ENCODE data around the gene SUGCT. TPM values are rescaled to one million over a fixed set of nuclear protein-coding genes. Genes with fewer than 3 reads are reported as not detected.
"Not testable (repeated sequence)": the region's sequence is repeated elsewhere in the genome, so short reads cannot be mapped to it uniquely, and the experiment has no call there.

The SUGCT gene
- total RNA-seq, 1 experiment from 2014 or later, result 9.9 TPM

DNA sequence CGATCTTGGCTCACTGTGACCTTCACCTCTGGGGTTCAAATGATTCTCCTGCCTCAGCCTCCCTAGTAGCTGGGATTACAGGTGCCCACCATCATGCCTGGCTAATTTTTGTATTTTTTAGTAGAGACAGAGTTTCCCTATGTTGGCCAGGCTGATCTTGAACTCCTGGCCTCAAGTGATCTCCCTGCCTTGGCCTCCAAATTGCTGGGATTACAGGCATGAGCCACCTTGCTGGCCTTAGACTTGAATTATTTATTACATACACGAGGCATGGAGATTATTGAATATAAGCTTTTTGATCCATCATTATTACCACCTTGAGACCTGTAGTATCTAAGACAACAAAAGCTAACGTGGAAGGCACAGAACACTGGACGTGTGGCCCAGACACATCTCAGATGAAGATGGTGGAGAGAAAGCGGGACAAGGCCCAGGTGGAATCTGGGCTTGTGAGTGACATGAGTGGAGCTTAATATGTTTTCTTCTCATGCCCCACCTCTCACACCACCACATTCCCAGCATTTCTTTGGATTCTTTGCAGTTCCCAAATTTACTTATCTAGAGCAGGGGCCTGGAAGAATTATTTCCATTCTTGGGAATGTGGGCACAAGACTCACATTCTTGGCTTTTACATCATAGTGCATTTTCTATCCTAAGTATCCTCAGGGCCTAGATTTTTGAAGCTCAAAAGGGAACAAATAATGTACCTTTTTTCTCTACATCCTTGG, 76.6 kb downstream of the SUGCT start:
- Mint-ChIP-seq H3K9me3 (ENCODE audit: unreplicated experiment) (no peaks in the 10 kb centered on the region), H3K36me3 (ENCODE audit: insufficient read depth, unreplicated experiment) (no peaks in the 10 kb centered on the region), H3K27ac (ENCODE audit: unreplicated experiment) (no peak overlapping the region), H3K4me1 (ENCODE audit: low read depth, unreplicated experiment) (no peaks in the 10 kb centered on the region), H3K27me3 (ENCODE audit: insufficient read depth, unreplicated experiment) (no peaks in the 10 kb centered on the region), H3K4me3 (ENCODE audit: unreplicated experiment) (no peak overlapping the region)
- Histone ChIP-seq H3K36me3 (ENCODE audit: control insufficient read depth, insufficient read depth, low read length) (no peaks in the 10 kb centered on the region), H3K9me3 (no peaks in the 10 kb centered on the region), H3K27me3 (replicated peaks; ENCODE audit: control insufficient read depth, insufficient read depth, low read length) (no peaks in the 10 kb centered on the region), H3K4me1 (no peaks in the 10 kb centered on the region), H3K4me3 (ENCODE audit: low read depth, low read length) (no peak overlapping the region)
- TF ChIP-seq, protein P1, sequence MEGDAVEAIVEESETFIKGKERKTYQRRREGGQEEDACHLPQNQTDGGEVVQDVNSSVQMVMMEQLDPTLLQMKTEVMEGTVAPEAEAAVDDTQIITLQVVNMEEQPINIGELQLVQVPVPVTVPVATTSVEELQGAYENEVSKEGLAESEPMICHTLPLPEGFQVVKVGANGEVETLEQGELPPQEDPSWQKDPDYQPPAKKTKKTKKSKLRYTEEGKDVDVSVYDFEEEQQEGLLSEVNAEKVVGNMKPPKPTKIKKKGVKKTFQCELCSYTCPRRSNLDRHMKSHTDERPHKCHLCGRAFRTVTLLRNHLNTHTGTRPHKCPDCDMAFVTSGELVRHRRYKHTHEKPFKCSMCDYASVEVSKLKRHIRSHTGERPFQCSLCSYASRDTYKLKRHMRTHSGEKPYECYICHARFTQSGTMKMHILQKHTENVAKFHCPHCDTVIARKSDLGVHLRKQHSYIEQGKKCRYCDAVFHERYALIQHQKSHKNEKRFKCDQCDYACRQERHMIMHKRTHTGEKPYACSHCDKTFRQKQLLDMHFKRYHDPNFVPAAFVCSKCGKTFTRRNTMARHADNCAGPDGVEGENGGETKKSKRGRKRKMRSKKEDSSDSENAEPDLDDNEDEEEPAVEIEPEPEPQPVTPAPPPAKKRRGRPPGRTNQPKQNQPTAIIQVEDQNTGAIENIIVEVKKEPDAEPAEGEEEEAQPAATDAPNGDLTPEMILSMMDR (IDR thresholded peaks at IDR 0.05; ENCODE audit: insufficient read depth in 1 of 2, low read depth in 1 of 2, low read length in 1 of 2, severe bottlenecking in 1 of 2, unreplicated experiment in 1 of 2), result no peak
- intact Hi-C loops (cut with micrococcal nuclease; ENCODE audit: unreplicated experiment), result no loop called here
- ChIA-PET POLR2A (no interaction called here), CTCF (no interaction called here)
- DNase-seq, result no peak
- BruUV-seq (replicated peaks), result no TSS peak

DNA sequence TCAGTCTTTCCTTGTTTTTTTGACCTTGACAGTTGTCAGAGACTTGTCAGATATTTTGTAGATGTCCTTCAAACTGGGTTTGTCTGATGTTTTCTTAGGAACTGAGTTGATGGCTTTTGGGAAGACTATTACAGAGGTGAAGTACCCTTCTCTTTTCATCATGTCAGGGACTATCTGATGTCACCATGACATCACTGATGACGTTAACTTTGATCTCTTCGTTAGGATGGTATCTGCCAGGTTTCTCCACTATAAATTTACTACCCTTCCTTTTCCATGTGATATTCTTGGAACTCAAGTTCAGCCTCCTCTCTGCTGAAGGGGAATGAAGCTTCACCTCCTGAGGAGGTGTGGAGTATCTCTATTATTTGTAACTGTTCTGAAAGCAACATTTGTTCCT, 78.5 kb downstream of the SUGCT start:
- no peaks in the 10 kb centered on the region for H3K4me1 ChIP-seq
- no peaks in the 10 kb centered on the region for H3K27me3 Mint-ChIP-seq (ENCODE audit: insufficient read depth, unreplicated experiment)
- intact Hi-C loops (cut with micrococcal nuclease; ENCODE audit: unreplicated experiment), result no loop called here
- TF ChIP-seq, protein P1 (IDR thresholded peaks at IDR 0.05; ENCODE audit: insufficient read depth in 1 of 2, low read depth in 1 of 2, low read length in 1 of 2, severe bottlenecking in 1 of 2, unreplicated experiment in 1 of 2), result no peak
- no peaks in the 10 kb centered on the region for H3K4me1 Mint-ChIP-seq (ENCODE audit: low read depth, unreplicated experiment)
- ChIA-PET CTCF (no interaction called here), POLR2A (no interaction called here)
- no peak overlapping the region for H3K4me3 ChIP-seq (ENCODE audit: low read depth, low read length)
- H3K27ac Mint-ChIP-seq (ENCODE audit: unreplicated experiment), result no peak overlapping the region
- DNase-seq, result no peak
- no peaks in the 10 kb centered on the region for H3K36me3 ChIP-seq (ENCODE audit: control insufficient read depth, insufficient read depth, low read length)
- no peaks in the 10 kb centered on the region for H3K9me3 Mint-ChIP-seq (ENCODE audit: unreplicated experiment)
- H3K9me3 ChIP-seq, result no peaks in the 10 kb centered on the region; the same call in 1 of the 2 replicates
- H3K27me3 ChIP-seq (replicated peaks; ENCODE audit: control insufficient read depth, insufficient read depth, low read length), result no peaks in the 10 kb centered on the region
- no TSS peak for BruUV-seq (replicated peaks)
- H3K36me3 Mint-ChIP-seq (ENCODE audit: insufficient read depth, unreplicated experiment), result no peaks in the 10 kb centered on the region
- H3K4me3 Mint-ChIP-seq (ENCODE audit: unreplicated experiment), result no peak overlapping the region

DNA sequence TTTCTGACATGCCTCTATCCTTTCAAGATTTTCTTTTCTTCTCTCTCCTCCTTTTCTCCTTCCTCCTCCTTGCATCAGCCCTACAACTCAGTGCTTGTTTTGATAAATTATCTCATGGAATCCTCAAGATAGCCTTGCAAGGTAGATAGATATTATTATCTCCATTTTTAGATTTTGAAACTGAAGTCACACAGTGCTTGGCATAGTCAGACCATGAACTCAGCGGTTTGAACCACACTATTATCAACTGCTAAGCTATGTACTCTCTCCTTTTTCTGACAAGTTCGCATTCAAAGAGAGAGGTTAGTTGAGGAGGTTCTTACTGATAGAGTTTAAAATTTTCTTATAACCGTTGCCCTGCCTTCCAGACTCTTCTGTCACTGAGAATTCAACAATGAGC, 79.1 kb downstream of the SUGCT start:
- DNase-seq, result no peak
- ChIA-PET POLR2A (no interaction called here), CTCF (no interaction called here)
- no TSS peak for BruUV-seq (replicated peaks)
- TF ChIP-seq, protein P1 (IDR thresholded peaks at IDR 0.05; ENCODE audit: insufficient read depth in 1 of 2, low read depth in 1 of 2, low read length in 1 of 2, severe bottlenecking in 1 of 2, unreplicated experiment in 1 of 2), result no peak
- no peaks in the 10 kb centered on the region for H3K27me3 ChIP-seq (replicated peaks; ENCODE audit: control insufficient read depth, insufficient read depth, low read length)
- no peaks in the 10 kb centered on the region for H3K36me3 ChIP-seq (ENCODE audit: control insufficient read depth, insufficient read depth, low read length)
- no peaks in the 10 kb centered on the region for H3K4me1 ChIP-seq
- intact Hi-C loops (cut with micrococcal nuclease; ENCODE audit: unreplicated experiment), result no loop called here
- H3K4me3 Mint-ChIP-seq (ENCODE audit: unreplicated experiment), result no peak overlapping the region
- no peak overlapping the region for H3K27ac Mint-ChIP-seq (ENCODE audit: unreplicated experiment)
- H3K4me3 ChIP-seq (ENCODE audit: low read depth, low read length), result no peak overlapping the region
- no peaks in the 10 kb centered on the region for H3K4me1 Mint-ChIP-seq (ENCODE audit: low read depth, unreplicated experiment)
- H3K9me3 ChIP-seq, result no peaks in the 10 kb centered on the region; the same call in 1 of the 2 replicates
- H3K9me3 Mint-ChIP-seq (ENCODE audit: unreplicated experiment), result no peaks in the 10 kb centered on the region
- H3K27me3 Mint-ChIP-seq (ENCODE audit: insufficient read depth, unreplicated experiment), result no peaks in the 10 kb centered on the region
- no peaks in the 10 kb centered on the region for H3K36me3 Mint-ChIP-seq (ENCODE audit: insufficient read depth, unreplicated experiment)

DNA sequence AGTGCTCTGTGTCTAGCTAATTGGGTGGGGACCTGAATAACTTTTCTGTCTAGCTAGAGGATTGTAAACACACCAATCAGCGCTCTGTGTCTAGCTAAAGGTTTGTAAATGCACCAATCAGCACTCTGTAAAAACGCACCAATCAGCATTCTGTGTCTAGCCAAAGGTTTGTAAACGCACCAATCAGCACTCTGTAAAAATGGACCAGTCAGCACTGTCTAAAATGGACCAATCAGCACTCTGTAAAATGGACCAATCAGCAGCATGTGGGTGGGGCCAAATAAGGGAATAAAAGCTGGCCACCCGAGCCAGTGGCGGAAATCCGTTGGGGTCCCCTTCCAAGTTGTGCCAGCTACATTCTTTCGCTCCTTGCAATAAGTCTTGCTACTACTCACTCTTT, 83.8 kb downstream of the SUGCT start:
- H3K9me3 ChIP-seq; CTCF ChIA-PET; H3K4me1 ChIP-seq; H3K4me3 ChIP-seq (ENCODE audit: low read depth, low read length); H3K27ac Mint-ChIP-seq (ENCODE audit: unreplicated experiment); POLR2A ChIA-PET; DNase-seq; BruUV-seq (replicated peaks); intact Hi-C loops (cut with micrococcal nuclease; ENCODE audit: unreplicated experiment); H3K36me3 ChIP-seq (ENCODE audit: control insufficient read depth, insufficient read depth, low read length); H3K4me1 Mint-ChIP-seq (ENCODE audit: low read depth, unreplicated experiment); H3K4me3 Mint-ChIP-seq (ENCODE audit: unreplicated experiment); H3K9me3 Mint-ChIP-seq (ENCODE audit: unreplicated experiment); H3K27me3 Mint-ChIP-seq (ENCODE audit: insufficient read depth, unreplicated experiment); H3K27me3 ChIP-seq (replicated peaks; ENCODE audit: control insufficient read depth, insufficient read depth, low read length); H3K36me3 Mint-ChIP-seq (ENCODE audit: insufficient read depth, unreplicated experiment): not testable (repeated sequence)
